Urothelium cell line (cell line): ENCODE measurements around the gene LMO1.

Source experiments
- DNase-seq: peaks from one replicate; pipeline ENCODE4 v3.0.0; 2011; ENCODE audit warnings: low spot score, mixed read lengths
- FAIRE-seq: peaks from 2 replicates; lab custom pipeline; 2011; peaks lifted over from hg19 to GRCh38; lab: Jason Lieb, UNC

Gene LMO1

GRCh38 chr11:8263769-8264410 is at the start of gene LMO1:
TSS of gene LMO1 (minus strand) at chr11:8263878. CDS start at chr11:8263362, 516 bp downstream.
- DNase-seq = peak; percentile 87
- FAIRE-seq = peak; percentile 63

GRCh38 chr11:8312986-8313385 is 49.3 kb upstream of the LMO1 start:
- FAIRE-seq = no peak
- no peak for DNase-seq

GRCh38 chr11:8311366-8311765 is 47.7 kb upstream of the LMO1 start:
- FAIRE-seq (no peak), DNase-seq (no peak)

- FAIRE-seq = no peak
These were observed 47.1 kb upstream of the LMO1 start for GRCh38 chr11:8310743-8311298.

GRCh38 chr11:8309862-8310261 is 46.2 kb upstream of the LMO1 start:
- FAIRE-seq (no peak), DNase-seq (no peak)

More at GRCh38 chr11:8310743-8311298, 47.1 kb upstream of the LMO1 start:
- no peak for DNase-seq

- FAIRE-seq (no peak), DNase-seq (no peak)
These were observed 45.6 kb upstream of the LMO1 start for GRCh38 chr11:8309311-8309710.

GRCh38 chr11:8307601-8308000 is 43.9 kb upstream of the LMO1 start:
- no peak for FAIRE-seq
- no peak for DNase-seq

GRCh38 chr11:8301622-8302021 is 37.9 kb upstream of the LMO1 start:
- DNase-seq (no peak), FAIRE-seq (no peak)

GRCh38 chr11:8298801-8299786 is 35.4 kb upstream of the LMO1 start:
- DNase-seq (no peak), FAIRE-seq (no peak)

GRCh38 chr11:8297781-8298440 is 34.2 kb upstream of the LMO1 start:
- FAIRE-seq (no peak), DNase-seq (no peak)

GRCh38 chr11:8296872-8297271 is 33.2 kb upstream of the LMO1 start:
- no peak for DNase-seq
- FAIRE-seq = no peak

- FAIRE-seq (no peak), DNase-seq (no peak)
These were observed 32.5 kb upstream of the LMO1 start for GRCh38 chr11:8296038-8296649.

GRCh38 chr11:8294251-8294935 is 30.7 kb upstream of the LMO1 start:
- FAIRE-seq = peak; percentile 59
- no peak for DNase-seq

GRCh38 chr11:8293171-8293570 is 29.5 kb upstream of the LMO1 start:
- no peak for FAIRE-seq
- no peak for DNase-seq

GRCh38 chr11:8292351-8292750 is 28.7 kb upstream of the LMO1 start:
- FAIRE-seq = no peak
- no peak for DNase-seq

GRCh38 chr11:8291421-8292350 is 28.0 kb upstream of the LMO1 start:
- no peak for DNase-seq
- FAIRE-seq = no peak

GRCh38 chr11:8290081-8290810 is 26.6 kb upstream of the LMO1 start:
- DNase-seq (no peak), FAIRE-seq (no peak)

GRCh38 chr11:8289492-8289918 is 25.8 kb upstream of the LMO1 start:
- DNase-seq (no peak), FAIRE-seq (no peak)
